Measurements from ENCODE around the gene TCTA. TPM values are rescaled to one million over a fixed set of nuclear protein-coding genes. Genes with fewer than 3 reads are reported as not detected.

Gene TCTA
- total RNA-seq, 1 donor from 2014 or later = 19.4 TPM

GRCh38 chr3:49413338-49413734 lies 1.1 kb downstream of the TCTA start:
- H3K4me3 Mint-ChIP-seq (ENCODE audit: low read depth) = peak overlapping the region; percentile 84
- no peaks in the 10 kb centered on the region for H3K9me3 Mint-ChIP-seq
- no peak for DNase-seq (ENCODE audit: low spot score)
- peaks cover 53% of the 10 kb centered on the region for H3K36me3 Mint-ChIP-seq (ENCODE audit: low read depth)
- peak overlapping the region; percentile 81 for H3K27ac Mint-ChIP-seq
- H3K4me1 Mint-ChIP-seq (ENCODE audit: low read depth) = peaks cover 52% of the 10 kb centered on the region
- intact Hi-C loops (cut with micrococcal nuclease) = loop anchor here (2.0 to 10.0 kb wide), 2 partner anchors 373 to 389 kb away; partner anchors contain the start of genes IMPDH2, IP6K1 and NDUFAF3
- no peaks in the 10 kb centered on the region for H3K27me3 Mint-ChIP-seq (ENCODE audit: low read depth)

- intact Hi-C loops (cut with micrococcal nuclease) = loop anchor here (10.0 kb wide), 1 partner anchor 390 kb away; the partner anchor contains the start of genes IMPDH2 and NDUFAF3
- Mint-ChIP-seq H3K4me1 (ENCODE audit: low read depth) (peaks cover 49% of the 10 kb centered on the region), H3K27ac (peak overlapping the region; percentile 71), H3K36me3 (ENCODE audit: low read depth) (peaks cover 58% of the 10 kb centered on the region), H3K4me3 (ENCODE audit: low read depth) (no peak overlapping the region), H3K9me3 (no peaks in the 10 kb centered on the region), H3K27me3 (ENCODE audit: low read depth) (no peaks in the 10 kb centered on the region)
- DNase-seq (ENCODE audit: low spot score) = no peak
Measured at GRCh38 chr3:49414753-49415152, 2.5 kb downstream of the TCTA start.

- no peaks in the 10 kb centered on the region for H3K27me3 Mint-ChIP-seq (ENCODE audit: low read depth)
Measured at GRCh38 chr3:49415931-49416601, 3.8 kb downstream of the TCTA start.

GRCh38 chr3:49416867-49417266 lies 4.6 kb downstream of the TCTA start:
- DNase-seq (ENCODE audit: low spot score) = no peak
- Mint-ChIP-seq H3K27ac (peak overlapping the region; percentile 96), H3K27me3 (ENCODE audit: low read depth) (no peaks in the 10 kb centered on the region), H3K4me1 (ENCODE audit: low read depth) (peaks cover 44% of the 10 kb centered on the region), H3K36me3 (ENCODE audit: low read depth) (peaks cover 56% of the 10 kb centered on the region), H3K9me3 (no peaks in the 10 kb centered on the region), H3K4me3 (ENCODE audit: low read depth) (no peak overlapping the region)
- intact Hi-C loops (cut with micrococcal nuclease) = loop anchor here (1.0 to 10.0 kb wide), 3 partner anchors 12 to 392 kb away; partner anchors contain the start of genes IMPDH2, NDUFAF3 and NICN1

More at GRCh38 chr3:49415931-49416601, 3.8 kb downstream of the TCTA start:
- intact Hi-C loops (cut with micrococcal nuclease) = loop anchor here (1.0 to 10.0 kb wide), 3 partner anchors 13 to 391 kb away; partner anchors contain the start of genes IMPDH2, NDUFAF3 and NICN1
- H3K4me3 Mint-ChIP-seq (ENCODE audit: low read depth) = peak overlapping the region; percentile 60
- peak; percentile 54 for DNase-seq (ENCODE audit: low spot score)
- no peaks in the 10 kb centered on the region for H3K9me3 Mint-ChIP-seq
- H3K36me3 Mint-ChIP-seq (ENCODE audit: low read depth) = peaks cover 56% of the 10 kb centered on the region
- H3K27ac Mint-ChIP-seq = peak overlapping the region; percentile 96
- H3K4me1 Mint-ChIP-seq (ENCODE audit: low read depth) = peaks cover 44% of the 10 kb centered on the region

GRCh38 chr3:49417516-49418120 lies 5.4 kb downstream of the TCTA start:
- H3K9me3 Mint-ChIP-seq = no peaks in the 10 kb centered on the region
- peak overlapping the region; percentile 14 for H3K27ac Mint-ChIP-seq
- H3K36me3 Mint-ChIP-seq (ENCODE audit: low read depth) = peaks cover 56% of the 10 kb centered on the region
- H3K4me1 Mint-ChIP-seq (ENCODE audit: low read depth) = peaks cover 44% of the 10 kb centered on the region
- H3K4me3 Mint-ChIP-seq (ENCODE audit: low read depth) = no peak overlapping the region
- H3K27me3 Mint-ChIP-seq (ENCODE audit: low read depth) = no peaks in the 10 kb centered on the region
- DNase-seq (ENCODE audit: low spot score) = no peak
- intact Hi-C loops (cut with micrococcal nuclease) = loop anchor here (10.0 kb wide), 1 partner anchor 393 kb away; the partner anchor contains the start of genes IMPDH2 and NDUFAF3

- H3K27ac Mint-ChIP-seq = no peak overlapping the region
- no peaks in the 10 kb centered on the region for H3K27me3 Mint-ChIP-seq (ENCODE audit: low read depth)
- no peak for DNase-seq (ENCODE audit: low spot score)
- H3K9me3 Mint-ChIP-seq = no peaks in the 10 kb centered on the region
- intact Hi-C loops (cut with micrococcal nuclease) = no loop called here
- peaks cover 43% of the 10 kb centered on the region for H3K36me3 Mint-ChIP-seq (ENCODE audit: low read depth)
- H3K4me3 Mint-ChIP-seq (ENCODE audit: low read depth) = no peak overlapping the region
- peaks cover 21% of the 10 kb centered on the region for H3K4me1 Mint-ChIP-seq (ENCODE audit: low read depth)
Measured at GRCh38 chr3:49421890-49422378, 9.7 kb downstream of the TCTA start.

- no peak for DNase-seq (ENCODE audit: low spot score)
Measured at GRCh38 chr3:49422379-49423248, 10.4 kb downstream of the TCTA start, which contains the start of gene AMT. Gene AMT, minus strand, starts transcription at chr3:49422473. Its CDS starts 23 bp downstream, at chr3:49422450.

GRCh38 chr3:49424816-49425215 lies 12.6 kb downstream of the TCTA start:
- Mint-ChIP-seq H3K27me3 (ENCODE audit: low read depth) (no peaks in the 10 kb centered on the region), H3K4me3 (ENCODE audit: low read depth) (no peak overlapping the region), H3K27ac (no peak overlapping the region), H3K4me1 (ENCODE audit: low read depth) (peaks cover 19% of the 10 kb centered on the region), H3K36me3 (ENCODE audit: low read depth) (peaks cover 28% of the 10 kb centered on the region), H3K9me3 (no peaks in the 10 kb centered on the region)
- intact Hi-C loops (cut with micrococcal nuclease) = loop anchor here (5.0 kb wide), 1 partner anchor 83 kb away; the partner anchor contains the start of gene USP4
- DNase-seq (ENCODE audit: low spot score) = no peak

More at GRCh38 chr3:49422379-49423248, 10.4 kb downstream of the TCTA start, which contains the start of gene AMT:
- intact Hi-C loops (cut with micrococcal nuclease) = no loop called here
- Mint-ChIP-seq H3K27ac (no peak within 1 kb of the TSS), H3K4me3 (ENCODE audit: low read depth) (no peak within 1 kb of the TSS), H3K27me3 (ENCODE audit: low read depth) (no peaks in the 10 kb centered on the region), H3K4me1 (ENCODE audit: low read depth) (peaks cover 18% of the 10 kb centered on the region), H3K36me3 (ENCODE audit: low read depth) (peaks cover 39% of the 10 kb centered on the region), H3K9me3 (no peaks in the 10 kb centered on the region)

GRCh38 chr3:49427586-49427985 lies 15.4 kb downstream of the TCTA start:
- H3K27me3 Mint-ChIP-seq (ENCODE audit: low read depth) = no peaks in the 10 kb centered on the region
- peak overlapping the region; percentile 93 for H3K27ac Mint-ChIP-seq
- DNase-seq (ENCODE audit: low spot score) = no peak
- no peaks in the 10 kb centered on the region for H3K9me3 Mint-ChIP-seq
- H3K36me3 Mint-ChIP-seq (ENCODE audit: low read depth) = peaks cover 20% of the 10 kb centered on the region
- intact Hi-C loops (cut with micrococcal nuclease) = loop anchor here (5.0 kb wide), 1 partner anchor 85 kb away; the partner anchor contains the start of gene USP4
- peaks cover 14% of the 10 kb centered on the region for H3K4me1 Mint-ChIP-seq (ENCODE audit: low read depth)
- H3K4me3 Mint-ChIP-seq (ENCODE audit: low read depth) = peak overlapping the region; percentile 94

GRCh38 chr3:49428752-49429080 lies 16.5 kb downstream of the TCTA start:
- H3K27me3 Mint-ChIP-seq (ENCODE audit: low read depth) = no peaks in the 10 kb centered on the region
- H3K27ac Mint-ChIP-seq = peak overlapping the region; percentile 93
- no peak for DNase-seq (ENCODE audit: low spot score)
- peak overlapping the region; percentile 94 for H3K4me3 Mint-ChIP-seq (ENCODE audit: low read depth)
- intact Hi-C loops (cut with micrococcal nuclease) = loop anchor here (1.0 to 5.0 kb wide), 4 partner anchors 12 to 86 kb away; partner anchors contain the start of genes TCTA and USP4
- H3K9me3 Mint-ChIP-seq = no peaks in the 10 kb centered on the region
- peaks cover 14% of the 10 kb centered on the region for H3K4me1 Mint-ChIP-seq (ENCODE audit: low read depth)
- H3K36me3 Mint-ChIP-seq (ENCODE audit: low read depth) = peaks cover 12% of the 10 kb centered on the region

GRCh38 chr3:49434731-49435130 lies 22.5 kb downstream of the TCTA start:
- DNase-seq (ENCODE audit: low spot score) = no peak
- intact Hi-C loops (cut with micrococcal nuclease) = no loop called here
- no peak overlapping the region for H3K4me3 Mint-ChIP-seq (ENCODE audit: low read depth)
- no peaks in the 10 kb centered on the region for H3K27me3 Mint-ChIP-seq (ENCODE audit: low read depth)
- H3K36me3 Mint-ChIP-seq (ENCODE audit: low read depth) = no peaks in the 10 kb centered on the region
- peaks cover under 1% of the 10 kb centered on the region for H3K4me1 Mint-ChIP-seq (ENCODE audit: low read depth)
- no peak overlapping the region for H3K27ac Mint-ChIP-seq
- no peaks in the 10 kb centered on the region for H3K9me3 Mint-ChIP-seq

- intact Hi-C loops (cut with micrococcal nuclease) = loop anchor here (2.0 kb wide), 1 partner anchor 17 kb away; the partner anchor contains the start of gene NICN1
- H3K9me3 Mint-ChIP-seq = no peaks in the 10 kb centered on the region
- H3K36me3 Mint-ChIP-seq (ENCODE audit: low read depth) = no peaks in the 10 kb centered on the region
- H3K4me1 Mint-ChIP-seq (ENCODE audit: low read depth) = peaks cover 9% of the 10 kb centered on the region
- no peak overlapping the region for H3K27ac Mint-ChIP-seq
- H3K4me3 Mint-ChIP-seq (ENCODE audit: low read depth) = no peak overlapping the region
- DNase-seq (ENCODE audit: low spot score) = no peak
- no peaks in the 10 kb centered on the region for H3K27me3 Mint-ChIP-seq (ENCODE audit: low read depth)
Measured at GRCh38 chr3:49445391-49445790, 33.2 kb downstream of the TCTA start.

All from activated T-helper 2 cell treated with anti-CD3 and anti-CD28 coated beads, Interferon-gamma antibody, Interleukin-2, Interleukin-4, amounts not matched to agents 10 μg/mL and 5 μg/mL and 100 μg/mL, durations not matched to agents 14 hours and 24 hours and 36 hours (primary cell).